Karpas-422 (cell line): ENCODE data around the gene FGFBP3. TPM values are rescaled to one million over a fixed set of nuclear protein-coding genes. Genes with fewer than 3 reads are reported as not detected.

Experiments
- DNase-seq: peaks from one replicate; pipeline ENCODE4 v3.0.0-alpha.2; 2015
- H2AFZ ChIP-seq: fragments of 200-600 bp; sonication (generic); 2 replicates; pipeline ENCODE4 v1.6.1; 2014; ENCODE audit warnings: antibody characterized with exemption, low read length, mixed read lengths
- H3K27ac ChIP-seq: fragments of 200-600 bp; sonication (generic); 2 replicates; pipeline ENCODE4 v1.5.1; 2014; ENCODE audit warnings: mild to moderate bottlenecking, low read length, moderate library complexity
- H3K27me3 ChIP-seq: fragments of 200-600 bp; sonication (generic); 2 replicates; pipeline ENCODE4 v1.6.1; 2014; ENCODE audit warnings: low read length, mixed read lengths
- H3K36me3 ChIP-seq: fragments of 200-600 bp; sonication (generic); 2 replicates; pipeline ENCODE4 v1.6.1; 2014; ENCODE audit warnings: low read length, mixed read lengths; ENCODE audit not compliant: insufficient read depth
- H3K4me1 ChIP-seq: fragments of 200-600 bp; sonication (generic); 2 replicates; pipeline ENCODE4 v1.6.1; 2014; ENCODE audit warnings: mild to moderate bottlenecking, low read length, mixed read lengths
- H3K4me2 ChIP-seq: fragments of 200-600 bp; sonication (generic); 2 replicates; pipeline ENCODE4 v1.6.1; 2014; ENCODE audit warnings: low read length, low read depth, mild to moderate bottlenecking; ENCODE audit not compliant: poor library complexity, severe bottlenecking
- H3K4me3 ChIP-seq: fragments of 200-600 bp; sonication (generic); 2 replicates; pipeline ENCODE4 v1.5.1; 2014; ENCODE audit warnings: mild to moderate bottlenecking, antibody characterized with exemption, low read length, mixed read lengths
- H3K79me2 ChIP-seq: fragments of 200-600 bp; sonication (generic); 2 replicates; pipeline ENCODE4 v1.6.1; 2014; ENCODE audit warnings: mild to moderate bottlenecking, low read length, mixed read lengths
- H3K9ac ChIP-seq: fragments of 200-600 bp; sonication (generic); 2 replicates; pipeline ENCODE4 v1.6.0; 2014; ENCODE audit warnings: low read length
- H3K9me2 ChIP-seq: fragments of 200-600 bp; sonication (generic), shearing (Covaris generic); replicated peaks from 2 replicates; pipeline ENCODE4 v1.6.0; 2014; ENCODE audit warnings: mild to moderate bottlenecking, low read length, moderate library complexity; ENCODE audit not compliant: insufficient read depth
- H3K9me3 ChIP-seq: fragments of 300-700, 200-600 bp; sonication (generic); 2 replicates; pipeline ENCODE4 v1.6.1; 2014; ENCODE audit warnings: low read length, mixed read lengths
- H4K20me1 ChIP-seq: fragments of 200-600 bp; sonication (generic); 2 replicates; pipeline ENCODE4 v1.6.1; 2014; ENCODE audit warnings: mild to moderate bottlenecking, antibody characterized with exemption, low read length, low read depth; ENCODE audit not compliant: insufficient read depth
- total RNA-seq: library from RNA; depleted of rRNA; stranded (reverse); fragments of >200 nt; shearing (Covaris generic); gene quantifications from 2 replicates; pipeline ENCODE4 v1.2.3, GENCODE V29; 2014; ENCODE audit warnings: low replicate concordance

The FGFBP3 gene
- total RNA-seq, 1 experiment from 2014 or later, result 0.71 TPM

DNA sequence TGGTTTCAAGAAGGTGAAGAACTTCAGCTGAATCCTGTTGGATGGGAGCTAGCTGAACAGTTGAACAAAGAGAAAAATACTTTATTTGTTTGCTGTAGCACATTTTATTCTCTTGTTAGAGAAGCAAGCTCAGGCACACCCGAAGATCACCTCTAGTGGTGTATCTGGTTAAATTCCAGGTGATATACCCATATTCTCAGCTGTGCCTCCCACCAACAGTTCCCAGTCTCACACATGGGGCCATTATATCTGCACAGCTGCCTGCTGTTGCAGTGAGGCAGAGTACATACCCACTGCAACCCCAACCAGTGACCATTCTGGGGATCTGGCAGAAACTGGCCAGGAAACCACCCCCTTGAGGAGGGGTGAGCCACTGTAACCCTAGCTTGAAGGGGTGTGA lies 23.5 kb upstream of the FGFBP3 start:
- Histone ChIP-seq H3K4me1 (no peaks in the 10 kb centered on the region), H3K27me3 (no peaks in the 10 kb centered on the region), H3K27ac (no peak overlapping the region), H3K4me2 (no peak overlapping the region), H3K79me2 (peaks cover 97% of the 10 kb centered on the region), H3K9ac (no peak overlapping the region), H4K20me1 (0 out of 2 replicates have a peak, but pooled peaks cover 8% of the 10 kb centered on the region), H3K36me3 (peaks cover 24% of the 10 kb centered on the region), H3K9me3 (no peaks in the 10 kb centered on the region), H2AFZ (no peak overlapping the region), H3K4me3 (no peak overlapping the region), H3K9me2 (no peaks in the 10 kb centered on the region)
- DNase-seq, result no peak

DNA sequence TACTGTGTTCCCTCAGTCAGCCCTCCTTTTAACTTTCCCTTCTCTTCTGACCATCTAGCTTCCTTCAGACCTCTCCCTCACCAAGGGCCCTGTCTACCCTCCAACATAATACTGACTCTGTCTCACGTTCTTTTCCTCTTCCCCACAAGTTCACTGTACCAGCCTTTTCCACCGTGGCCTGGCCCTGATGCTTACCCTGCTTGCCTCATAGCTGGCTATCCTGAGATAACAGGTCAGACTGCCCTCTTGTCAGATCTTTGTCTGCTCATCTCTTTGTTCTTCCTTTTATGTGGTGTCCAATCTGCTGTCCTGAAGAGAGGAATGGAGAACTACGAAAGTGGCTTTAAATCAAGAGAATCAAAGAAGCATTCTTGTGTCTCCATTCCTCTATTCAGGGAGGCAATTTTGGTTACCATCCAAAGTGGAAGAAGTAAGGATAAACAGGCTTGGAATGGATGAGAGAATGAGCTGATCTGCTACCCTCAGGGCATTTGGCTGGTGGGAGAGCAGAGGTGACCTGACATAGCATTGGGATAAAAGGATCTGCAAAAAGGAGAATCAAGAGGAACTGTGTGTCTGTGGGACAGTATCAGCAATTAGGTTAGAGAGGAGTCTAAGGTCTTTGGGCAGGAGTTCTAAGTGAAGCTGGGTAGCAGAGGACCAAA lies 22.4 kb upstream of the FGFBP3 start:
- Histone ChIP-seq H3K4me3 (no peak overlapping the region), H3K36me3 (peaks cover 24% of the 10 kb centered on the region), H4K20me1 (0 out of 2 replicates have a peak, but pooled peaks cover 8% of the 10 kb centered on the region), H3K4me1 (no peaks in the 10 kb centered on the region), H3K9me3 (no peaks in the 10 kb centered on the region), H2AFZ (no peak overlapping the region), H3K27ac (no peak overlapping the region), H3K9me2 (no peaks in the 10 kb centered on the region), H3K9ac (no peak overlapping the region), H3K27me3 (no peaks in the 10 kb centered on the region), H3K79me2 (peaks cover 98% of the 10 kb centered on the region), H3K4me2 (no peak overlapping the region)
- DNase-seq, result no peak

- H3K27ac ChIP-seq, result no peak overlapping the region
- H3K4me2 ChIP-seq, result no peak overlapping the region
- no peaks in the 10 kb centered on the region for H3K9me2 ChIP-seq
- no peaks in the 10 kb centered on the region for H3K27me3 ChIP-seq
- peaks cover 7% of the 10 kb centered on the region for H3K4me1 ChIP-seq
- peaks cover 98% of the 10 kb centered on the region for H3K79me2 ChIP-seq
- no peaks in the 10 kb centered on the region for H3K9me3 ChIP-seq
- peaks cover 22% of the 10 kb centered on the region for H3K36me3 ChIP-seq
- no peak for DNase-seq
- no peak overlapping the region for H2AFZ ChIP-seq
- H3K4me3 ChIP-seq, result no peak overlapping the region
- no peak overlapping the region for H3K9ac ChIP-seq
- 0 out of 2 replicates have a peak, but pooled peaks cover 11% of the 10 kb centered on the region for H4K20me1 ChIP-seq
Observed at GRCh38 chr10:91930939-91931338, 21.7 kb upstream of the FGFBP3 start.

- Histone ChIP-seq H3K4me3 (peak overlapping the region; percentile 90), H3K4me1 (peaks cover 20% of the 10 kb centered on the region), H3K79me2 (peaks cover 65% of the 10 kb centered on the region), H4K20me1 (0 out of 2 replicates have a peak, but pooled peaks cover 3% of the 10 kb centered on the region), H3K36me3 (peaks cover 4% of the 10 kb centered on the region; the same call in 1 of the 2 replicates), H3K27me3 (no peaks in the 10 kb centered on the region), H3K4me2 (peak overlapping the region; percentile 94), H3K9ac (peak overlapping the region; percentile 88), H3K27ac (peak overlapping the region; percentile 49; the same call in 1 of the 2 replicates), H3K9me2 (no peaks in the 10 kb centered on the region), H3K9me3 (no peaks in the 10 kb centered on the region), H2AFZ (no peak overlapping the region)
- no peak for DNase-seq
Observed at GRCh38 chr10:91925022-91925320, 15.7 kb upstream of the FGFBP3 start.

DNA sequence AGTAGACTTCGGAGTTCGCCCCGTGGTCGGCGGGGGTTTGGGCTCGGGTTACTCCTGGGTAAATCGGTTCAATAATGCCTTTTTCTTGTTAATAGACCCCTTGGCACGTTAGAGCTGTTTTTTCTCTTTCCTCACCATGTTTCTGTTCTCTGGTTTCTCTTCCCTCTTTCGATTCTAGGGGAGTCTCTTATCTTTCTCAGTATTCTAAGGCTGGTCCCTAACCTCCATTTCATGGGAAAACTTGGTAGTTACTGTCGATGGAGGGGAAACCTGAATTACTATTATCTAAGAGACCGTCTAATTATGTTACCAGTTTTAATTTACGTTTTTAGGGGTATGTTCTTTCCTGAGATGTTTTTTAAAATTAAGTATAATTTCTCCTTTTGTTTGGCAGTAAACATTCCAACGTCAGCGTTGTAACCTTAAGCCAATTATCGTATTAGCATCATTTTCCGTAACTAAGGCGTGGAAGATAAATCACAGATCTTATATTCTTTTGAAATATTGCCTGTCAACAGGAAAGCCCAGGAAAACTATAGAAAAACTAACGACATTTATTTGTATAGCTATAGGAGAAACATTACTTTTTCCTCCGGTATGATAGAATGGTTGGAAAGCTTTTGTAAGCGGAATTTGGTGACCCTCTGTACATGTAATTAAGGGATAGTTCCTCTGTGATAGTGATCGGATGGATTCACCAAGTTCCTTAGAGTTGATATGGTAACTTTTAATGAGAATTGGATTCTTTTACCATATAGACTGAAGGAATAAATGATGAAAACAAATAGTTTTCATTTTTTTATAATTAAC lies 15.1 kb upstream of the FGFBP3 start:
- H3K36me3 ChIP-seq, result peaks cover 4% of the 10 kb centered on the region; the same call in 1 of the 2 replicates
- no peaks in the 10 kb centered on the region for H3K9me2 ChIP-seq
- H3K4me1 ChIP-seq, result peaks cover 20% of the 10 kb centered on the region
- H3K27me3 ChIP-seq, result no peaks in the 10 kb centered on the region
- H3K4me3 ChIP-seq, result peak overlapping the region; percentile 90
- peak overlapping the region; percentile 94 for H3K4me2 ChIP-seq
- peaks cover 61% of the 10 kb centered on the region for H3K79me2 ChIP-seq
- peak; percentile 54 for DNase-seq
- H3K9ac ChIP-seq, result peak overlapping the region; percentile 88
- H2AFZ ChIP-seq, result no peak overlapping the region
- 0 out of 2 replicates have a peak, but pooled peaks cover 3% of the 10 kb centered on the region for H4K20me1 ChIP-seq
- peak overlapping the region; percentile 49; the same call in 1 of the 2 replicates for H3K27ac ChIP-seq
- no peaks in the 10 kb centered on the region for H3K9me3 ChIP-seq

DNA sequence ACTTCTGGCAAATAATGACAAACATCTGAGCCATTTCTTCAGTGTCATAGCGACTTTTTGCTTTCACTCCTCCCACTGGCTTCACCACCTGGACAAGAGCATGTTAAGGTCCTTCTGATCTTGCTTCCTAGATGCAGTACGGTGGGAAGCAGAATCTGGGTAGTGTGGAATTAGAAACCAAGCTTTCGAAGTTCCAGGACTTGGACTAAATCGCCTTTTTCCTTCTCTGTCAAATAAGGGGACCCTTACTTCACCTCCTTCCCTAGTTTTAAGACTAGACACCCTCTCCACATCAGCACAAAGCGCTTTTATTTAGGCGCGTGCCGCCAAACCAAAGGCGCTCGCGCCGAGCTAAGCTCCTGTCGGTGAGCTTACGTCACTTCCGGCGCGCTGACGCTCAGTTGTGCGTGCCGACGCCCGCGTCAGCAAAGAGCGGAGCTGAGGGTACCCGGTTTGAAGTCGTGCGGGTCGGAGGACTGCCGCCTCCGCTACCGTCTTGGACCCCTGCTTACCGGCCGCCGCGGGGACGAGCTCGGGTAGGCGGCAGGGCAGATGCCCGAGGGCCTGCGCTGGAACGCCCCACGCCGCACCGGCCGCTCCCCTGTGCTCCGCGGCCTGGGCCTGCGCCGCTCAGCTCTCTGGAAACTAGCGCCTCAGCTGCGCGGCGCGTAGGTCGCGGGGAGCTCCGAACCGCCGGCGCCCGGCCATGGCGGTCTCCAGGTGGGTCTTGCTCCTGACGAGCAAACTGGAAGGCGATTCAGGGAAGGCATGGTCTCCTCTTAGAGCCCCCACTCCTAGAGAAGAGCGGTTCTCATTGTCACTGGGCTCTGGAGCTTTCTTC lies 14.3 kb upstream of the FGFBP3 start, which contains the start of gene BTAF1:
Gene BTAF1 (plus strand): TSS at position 400 of the 841 bp plus-strand sequence. CDS start 307 bp downstream, at position 707.
- H3K27ac ChIP-seq, result peak within 1 kb of the TSS; percentile 73
- no peaks in the 10 kb centered on the region for H3K9me3 ChIP-seq
- 0 out of 2 replicates have a peak, but pooled peaks cover 3% of the 10 kb centered on the region for H4K20me1 ChIP-seq
- peaks cover 53% of the 10 kb centered on the region for H3K79me2 ChIP-seq
- no peaks in the 10 kb centered on the region for H3K27me3 ChIP-seq
- peak within 1 kb of the TSS; percentile 90 for H3K4me3 ChIP-seq
- H3K9me2 ChIP-seq, result no peaks in the 10 kb centered on the region
- DNase-seq, result peak; percentile 94
- peaks cover 20% of the 10 kb centered on the region for H3K4me1 ChIP-seq
- H3K36me3 ChIP-seq, result peaks cover 4% of the 10 kb centered on the region; the same call in 1 of the 2 replicates
- peak within 1 kb of the TSS; percentile 88 for H3K9ac ChIP-seq
- H3K4me2 ChIP-seq, result peak within 1 kb of the TSS; percentile 94
- H2AFZ ChIP-seq, result peak within 1 kb of the TSS; percentile 71

- Histone ChIP-seq H3K4me2 (no peak overlapping the region), H4K20me1 (no peaks in the 10 kb centered on the region), H3K4me1 (peaks cover 9% of the 10 kb centered on the region), H3K4me3 (no peak overlapping the region), H3K27me3 (no peaks in the 10 kb centered on the region), H3K9me2 (no peaks in the 10 kb centered on the region), H3K9me3 (no peaks in the 10 kb centered on the region), H3K36me3 (no peaks in the 10 kb centered on the region), H3K9ac (no peak overlapping the region), H3K79me2 (peaks cover 14% of the 10 kb centered on the region), H3K27ac (no peak overlapping the region), H2AFZ (no peak overlapping the region)
- no peak for DNase-seq
Observed at GRCh38 chr10:91919651-91920050, 10.4 kb upstream of the FGFBP3 start.
